Esophagus squamous epithelium (tissue), 4 donors: Measurements from ENCODE around the gene GLIS2.

Experiments
- CTCF ChIP-seq, 6 experiments: fragments of 450-650 bp in 4 of 6; fragments of 200-600 bp in 2 of 6; sonication (generic) in 2 of 6; IDR thresholded peaks; one replicate each; pipeline ENCODE4 v1.5.1; 2016 to 2019; ENCODE audit warnings: antibody characterized with exemption in 6 of 6, mild to moderate bottlenecking in 4 of 6, moderate library complexity in 4 of 6
- POLR2A ChIP-seq, 4 donors: fragments of 450-650 bp; IDR thresholded peaks; one replicate each; pipeline ENCODE4 v1.6.1; 2017; ENCODE audit warnings: antibody characterized with exemption in 4 of 4, mild to moderate bottlenecking in 4 of 4, moderate library complexity in 3 of 4

- TF ChIP-seq CTCF (IDR thresholded peaks at IDR 0.05) = no peak
- no peak for TF ChIP-seq POLR2A (IDR thresholded peaks at IDR 0.05)
Observed at GRCh38 chr16:4280625-4281024, 35.2 kb upstream of the GLIS2 start.
